HL-60/S4 treated with retinoic acid at 250 ng/mL for 4 days and 3 days (cell line): ENCODE measurements around the gene ICOS.
"Not testable (repeated sequence)": the region's sequence is repeated elsewhere in the genome, so short reads cannot be mapped to it uniquely, and the experiment has no call there.

Experiments
- in situ Hi-C: fragments of 300-500 bp; cut with MboI; formaldehyde crosslinking; loops from 2 replicates; pipeline ENCODE4 v1.7.0; 2022; ENCODE audit warnings: low sequenced_read_pairs

Gene ICOS

GRCh38 chr2:203973000-203973399 lies 36.4 kb downstream of the ICOS start:
- in situ Hi-C loops = no loop called here

GRCh38 chr2:203973676-203974075 lies 37.1 kb downstream of the ICOS start:
- in situ Hi-C loops = no loop called here

GRCh38 chr2:203975912-203976311 lies 39.3 kb downstream of the ICOS start:
- in situ Hi-C loops = no loop called here

DNA sequence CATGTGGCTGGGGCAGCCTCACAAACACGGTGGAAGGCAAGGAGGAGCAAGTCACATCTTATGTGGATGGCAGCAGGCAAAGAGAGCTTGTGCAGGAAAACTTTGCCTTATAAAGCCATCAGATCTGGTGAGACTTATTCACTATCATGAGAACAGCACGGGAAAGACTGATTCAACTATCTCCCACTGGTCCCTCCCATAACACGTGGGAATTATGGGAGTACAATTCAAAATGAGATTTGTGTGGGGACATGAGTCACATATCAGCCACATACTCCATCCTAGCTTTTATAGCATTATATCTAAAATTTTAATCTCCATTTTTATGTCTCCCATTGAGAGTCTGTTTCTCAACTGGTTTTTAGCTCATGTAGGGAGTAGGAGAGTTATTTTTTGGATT lies 45.7 kb downstream of the ICOS start:
- in situ Hi-C loops = no loop called here

DNA sequence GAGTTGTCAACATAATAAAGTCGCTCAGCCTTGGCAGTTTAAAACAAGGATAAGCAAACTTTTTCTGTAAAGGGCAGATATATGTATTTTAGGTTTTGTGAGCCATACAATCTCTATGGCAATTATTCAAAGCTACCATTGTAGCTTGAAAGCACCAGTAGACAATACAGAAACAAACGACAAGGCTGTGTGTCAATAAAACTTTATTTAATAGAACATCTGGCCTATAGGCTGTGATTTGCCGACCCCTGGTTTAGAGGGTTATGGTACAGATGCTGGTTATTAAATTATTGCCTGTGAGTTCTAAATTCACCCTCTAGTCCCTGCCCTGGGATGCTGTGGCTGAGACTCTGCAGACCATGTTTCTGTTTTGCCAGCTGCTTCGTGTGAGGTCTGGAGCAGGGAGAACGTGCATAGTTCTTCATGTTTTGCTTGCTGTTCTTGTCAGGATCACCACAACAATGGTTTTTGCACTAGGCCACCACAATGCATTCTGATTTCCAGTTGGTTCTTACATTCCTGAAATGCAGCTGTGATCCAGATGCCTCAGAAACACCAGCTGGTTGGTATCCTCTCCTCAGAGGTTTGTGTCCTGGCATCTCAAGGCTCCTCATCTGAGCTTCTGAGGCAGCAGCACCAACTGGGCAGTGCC lies 46.6 kb downstream of the ICOS start:
- in situ Hi-C loops = no loop called here

DNA sequence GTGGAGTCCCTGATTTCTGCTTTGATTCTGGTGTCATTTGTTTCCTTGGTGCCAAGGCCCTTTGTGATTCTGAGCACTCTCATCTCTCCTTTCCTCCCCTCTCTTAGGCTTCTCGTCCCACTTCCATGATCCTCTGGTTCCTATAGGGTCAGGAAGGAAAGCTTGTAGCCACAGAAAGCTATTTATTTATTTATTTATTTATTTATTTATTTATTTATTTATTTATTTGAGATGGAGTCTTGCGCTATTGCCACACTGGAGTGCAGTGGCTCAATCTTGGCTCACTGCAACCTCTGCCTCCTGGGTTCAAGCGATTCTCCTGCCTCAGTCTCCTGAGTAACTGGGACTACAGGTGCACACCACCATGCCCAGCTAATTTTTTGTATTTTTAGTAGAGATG lies 49.4 kb downstream of the ICOS start:
- in situ Hi-C loops = not testable (repeated sequence)

DNA sequence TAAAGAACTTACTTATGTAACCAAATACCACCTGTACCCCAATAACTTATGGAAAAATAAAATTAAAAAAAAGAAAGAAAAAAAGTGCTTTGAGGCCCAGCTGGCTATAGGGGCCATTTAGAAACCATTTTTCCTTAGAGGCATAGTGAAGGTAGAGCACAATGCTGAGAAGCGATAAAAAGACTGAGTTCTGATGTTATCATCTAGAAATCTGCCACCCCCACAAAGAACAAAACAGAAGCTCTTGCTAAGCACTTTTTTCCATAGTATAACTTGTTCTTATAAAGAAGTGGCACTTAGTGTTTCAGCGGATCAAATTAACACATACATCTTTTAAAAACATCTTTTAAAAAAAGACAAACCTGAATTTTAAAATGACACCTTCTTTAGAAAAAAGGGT lies 51.4 kb downstream of the ICOS start:
- in situ Hi-C loops = no loop called here

GRCh38 chr2:203988500-203989260 lies 52.1 kb downstream of the ICOS start:
- in situ Hi-C loops = no loop called here

- in situ Hi-C loops = no loop called here
Measured at GRCh38 chr2:203989521-203989920, 53.0 kb downstream of the ICOS start.

GRCh38 chr2:203992509-203992908 lies 55.9 kb downstream of the ICOS start:
- in situ Hi-C loops = no loop called here

DNA sequence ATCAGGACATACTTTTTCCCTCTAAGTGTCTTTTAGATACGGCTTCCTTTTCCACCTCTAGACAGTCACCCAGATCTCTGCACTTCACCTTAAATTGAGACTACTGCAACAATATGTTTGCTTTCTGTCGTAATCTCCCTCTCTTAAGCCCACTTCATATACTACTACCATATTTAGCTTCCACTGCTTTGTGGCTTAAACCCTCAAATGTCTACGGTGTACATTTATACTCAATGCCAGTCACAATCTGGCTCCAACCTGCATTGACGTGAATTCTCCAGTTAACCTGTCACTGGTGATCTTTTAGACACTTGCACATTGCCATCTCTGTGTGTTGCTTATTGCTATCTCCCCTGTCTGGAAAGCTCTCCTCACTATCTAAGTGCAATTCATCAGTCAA lies 56.4 kb downstream of the ICOS start:
- in situ Hi-C loops = no loop called here

DNA sequence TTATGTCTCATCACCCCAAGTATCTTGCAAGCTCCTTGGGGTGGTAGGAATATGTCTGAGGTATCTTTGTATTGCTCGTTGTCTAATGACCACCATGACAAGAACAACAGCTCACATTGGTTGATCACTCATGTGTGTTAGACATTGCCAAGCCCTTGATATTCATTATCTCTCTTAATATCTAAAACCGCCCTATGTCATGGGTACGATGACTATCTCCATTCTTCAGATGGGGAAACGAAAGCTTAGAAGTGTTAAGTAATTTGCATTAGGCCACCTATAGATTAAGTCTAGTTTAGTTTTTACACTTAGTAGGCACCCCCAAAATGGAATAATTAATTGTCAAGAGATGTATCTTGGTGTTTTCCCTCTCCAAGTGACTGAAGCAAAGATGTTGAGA lies 57.0 kb downstream of the ICOS start:
- in situ Hi-C loops = no loop called here

GRCh38 chr2:203994735-203995134 lies 58.2 kb downstream of the ICOS start:
- in situ Hi-C loops = no loop called here

GRCh38 chr2:203996692-203997091 lies 60.1 kb downstream of the ICOS start:
- in situ Hi-C loops = no loop called here

GRCh38 chr2:203997481-203997880 lies 60.9 kb downstream of the ICOS start:
- in situ Hi-C loops = no loop called here

DNA sequence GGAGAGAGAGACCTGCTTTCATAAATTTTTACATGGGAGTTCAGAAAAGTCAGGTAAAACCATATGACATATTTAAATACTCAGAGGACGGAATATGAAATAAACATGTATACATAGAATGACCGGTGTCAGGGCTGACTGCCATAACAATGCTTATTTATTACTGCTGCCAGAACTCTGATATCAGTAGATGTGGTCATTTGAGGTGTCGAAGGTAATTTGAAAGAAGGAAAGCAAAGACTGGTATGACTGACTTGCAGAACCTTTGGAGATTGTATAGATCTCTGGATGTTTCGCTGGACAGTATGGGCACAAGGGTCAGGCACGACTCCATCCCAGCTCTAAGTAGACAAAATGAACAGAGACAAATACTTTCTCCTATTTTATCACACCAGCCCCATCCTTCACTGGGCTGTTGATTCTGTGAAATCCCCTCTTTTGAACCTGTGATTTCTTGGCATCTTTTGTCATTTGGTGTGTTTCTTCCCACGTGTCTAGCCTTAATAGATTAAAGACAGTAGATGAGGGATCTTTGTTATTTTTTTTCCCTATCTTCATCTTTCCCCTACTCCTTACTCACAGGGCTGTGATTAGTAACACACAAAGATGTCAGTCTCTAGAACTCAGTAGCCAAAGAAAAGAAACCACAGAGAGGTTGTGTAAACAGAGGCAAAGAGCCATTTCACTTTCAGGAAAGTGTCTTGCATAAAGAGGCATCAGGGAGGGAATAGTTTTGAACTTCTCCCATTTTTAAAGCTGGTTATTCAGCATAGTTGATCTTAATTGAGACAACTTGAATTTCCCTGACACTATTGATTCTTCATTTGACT lies 61.6 kb downstream of the ICOS start:
- in situ Hi-C loops = no loop called here

- in situ Hi-C loops = no loop called here
Measured at GRCh38 chr2:203999835-204000234, 63.3 kb downstream of the ICOS start.

- in situ Hi-C loops = no loop called here
Measured at GRCh38 chr2:204000446-204000845, 63.9 kb downstream of the ICOS start.

GRCh38 chr2:204003276-204003990 lies 66.9 kb downstream of the ICOS start:
- in situ Hi-C loops = no loop called here

GRCh38 chr2:204004912-204005311 lies 68.3 kb downstream of the ICOS start:
- in situ Hi-C loops = no loop called here
